ENCODE results near the gene WNT7A.

WNT7A gene

DNA sequence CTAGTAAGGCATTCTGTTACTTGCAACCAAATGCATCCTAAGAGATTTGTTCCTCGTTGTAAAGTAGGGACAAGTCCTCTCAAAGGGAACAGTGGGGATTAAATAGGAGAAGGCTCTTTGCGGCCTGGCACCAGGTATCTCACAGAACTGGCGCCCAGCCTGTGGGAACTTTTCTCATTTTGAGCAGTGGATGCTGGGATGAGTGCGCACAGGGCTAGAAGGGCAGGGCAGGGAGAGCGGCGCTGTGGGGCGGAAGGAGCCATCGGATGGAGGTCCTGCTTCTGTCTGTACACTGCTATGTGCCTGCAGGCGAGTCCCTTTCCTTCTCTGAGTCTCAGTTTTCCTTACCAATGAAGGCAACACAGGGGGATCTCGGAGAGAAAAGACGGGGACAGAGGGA, 50.6 kb downstream of the WNT7A start:
- H3K27me3 Mint-ChIP-seq = peaks cover 19 to 27% of the 10 kb centered on the region in 2 donors
- H3K27ac Mint-ChIP-seq = no peak overlapping the region
- no peak overlapping the region for H3K4me3 Mint-ChIP-seq
- ATAC-seq (replicated peaks) (no peak), DNase-seq (no peak)
- peaks cover 3 to 5% of the 10 kb centered on the region in 2 donors for H3K9me3 Mint-ChIP-seq
- no peaks in the 10 kb centered on the region for H3K4me1 Mint-ChIP-seq
- no peaks in the 10 kb centered on the region for H3K36me3 Mint-ChIP-seq

DNA sequence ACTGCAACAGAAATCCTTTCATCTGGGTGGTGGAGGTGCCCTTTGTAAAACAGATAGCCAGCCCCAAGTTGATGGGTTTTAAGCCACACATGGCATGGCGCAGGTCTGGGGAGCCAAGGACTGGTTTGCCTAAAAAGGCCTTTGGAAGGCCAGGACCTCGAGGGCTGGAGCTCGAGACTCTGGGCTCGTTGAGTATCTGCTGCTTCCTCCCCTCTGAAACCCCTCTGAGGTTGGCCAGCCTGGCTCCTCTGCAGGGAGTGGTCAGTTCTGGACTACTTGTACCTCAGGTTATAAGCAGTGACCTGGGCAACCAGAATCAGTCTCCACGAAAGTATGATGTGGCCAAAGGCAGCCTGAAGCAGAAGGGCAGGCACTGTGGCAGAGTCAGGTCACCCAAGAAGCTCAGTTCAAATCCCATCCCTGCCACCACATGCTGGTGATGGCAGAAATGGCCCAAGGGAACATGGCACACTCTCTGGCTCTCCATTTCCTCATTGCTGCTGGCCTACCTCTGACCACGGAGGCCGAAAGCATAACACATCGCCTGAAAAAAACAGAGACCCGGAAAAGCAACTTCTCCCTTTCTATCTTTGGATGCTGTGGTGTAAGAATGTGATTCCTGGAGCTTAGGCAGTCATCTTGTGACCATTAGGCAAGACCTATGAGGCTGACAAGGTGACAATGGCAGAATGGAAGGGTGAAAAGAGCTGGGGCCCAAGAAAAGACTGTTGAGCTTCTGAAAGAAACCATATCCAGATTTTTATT, 51.2 kb downstream of the WNT7A start:
- no peak overlapping the region for H3K27ac Mint-ChIP-seq
- DNase-seq (no peak), ATAC-seq (replicated peaks) (no peak)
- H3K27me3 Mint-ChIP-seq = peaks cover 16 to 24% of the 10 kb centered on the region in 2 donors
- H3K9me3 Mint-ChIP-seq = peaks cover 3 to 5% of the 10 kb centered on the region in 2 donors
- no peaks in the 10 kb centered on the region for H3K4me1 Mint-ChIP-seq
- H3K4me3 Mint-ChIP-seq = no peak overlapping the region
- no peaks in the 10 kb centered on the region for H3K36me3 Mint-ChIP-seq

DNA sequence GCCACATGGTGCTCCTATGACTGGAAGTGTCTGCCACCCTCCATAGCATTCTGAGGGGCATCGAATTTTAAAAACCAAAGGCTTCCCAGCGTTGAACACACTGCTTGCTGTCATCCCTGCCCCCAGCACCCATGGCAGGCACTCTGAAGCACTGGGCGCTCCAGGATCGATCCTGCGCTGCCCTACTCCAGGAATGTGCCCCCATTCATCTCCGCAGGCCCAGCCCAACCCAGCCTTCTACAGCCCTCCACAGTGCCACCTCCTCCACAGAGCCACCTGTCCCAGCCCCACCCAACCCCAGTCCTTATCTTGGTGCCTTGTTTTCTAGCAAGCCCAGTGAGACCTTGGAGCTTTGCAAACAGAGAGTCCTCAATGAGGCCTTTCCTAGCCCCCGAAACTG, 52.2 kb downstream of the WNT7A start:
- Mint-ChIP-seq H3K27ac (no peak overlapping the region), H3K27me3 (peaks cover 10 to 17% of the 10 kb centered on the region in 2 donors), H3K4me1 (no peaks in the 10 kb centered on the region), H3K4me3 (no peak overlapping the region), H3K9me3 (peaks cover 3 to 5% of the 10 kb centered on the region in 2 donors), H3K36me3 (no peaks in the 10 kb centered on the region)
- ATAC-seq (replicated peaks) (no peak), DNase-seq (no peak)

DNA sequence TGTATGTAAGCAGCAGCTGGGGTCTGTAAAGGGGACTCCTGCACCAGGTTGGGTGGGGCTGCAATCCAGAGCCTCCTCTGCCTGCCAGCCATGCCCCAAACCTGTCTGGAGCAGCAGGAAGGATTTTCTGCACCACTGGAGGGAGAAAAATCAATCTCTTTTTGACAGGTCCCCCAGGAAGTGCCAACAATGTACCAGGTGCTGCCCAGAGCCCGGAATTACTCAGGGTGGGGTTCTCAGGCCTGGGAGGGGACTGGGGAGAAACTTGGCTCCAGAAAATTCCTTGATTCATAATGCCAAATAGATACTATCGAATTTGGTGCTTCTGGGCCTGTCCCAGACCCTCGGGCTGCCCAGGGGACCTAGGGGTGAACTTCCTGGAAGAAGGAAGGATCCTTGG, 52.6 kb downstream of the WNT7A start:
- H3K4me3 Mint-ChIP-seq = no peak overlapping the region
- ATAC-seq (replicated peaks) (no peak), DNase-seq (no peak)
- no peaks in the 10 kb centered on the region for H3K36me3 Mint-ChIP-seq
- no peak overlapping the region for H3K27ac Mint-ChIP-seq
- H3K4me1 Mint-ChIP-seq = no peaks in the 10 kb centered on the region
- peaks cover 3 to 4% of the 10 kb centered on the region in 2 donors for H3K9me3 Mint-ChIP-seq
- peaks cover 11 to 16% of the 10 kb centered on the region in 2 donors for H3K27me3 Mint-ChIP-seq

DNA sequence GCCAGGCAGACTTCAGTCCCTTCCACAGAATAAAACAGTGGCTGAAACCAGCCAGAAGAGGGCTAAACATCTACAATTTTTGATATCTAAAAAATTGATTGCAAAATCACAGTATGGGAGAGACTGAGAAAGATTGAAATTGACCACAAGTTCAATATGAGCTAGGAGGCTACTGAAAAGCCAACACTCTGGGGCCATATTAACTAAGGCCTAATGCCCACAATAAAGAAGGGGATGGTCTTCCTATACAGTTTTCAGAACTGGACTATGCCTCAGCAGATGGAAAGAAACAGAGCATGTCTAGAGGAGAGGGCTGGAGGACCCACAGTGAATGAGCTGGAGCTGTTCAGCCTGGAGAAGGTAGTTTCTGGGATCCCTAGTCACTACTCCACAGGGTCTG, 53.2 kb downstream of the WNT7A start:
- H3K27me3 Mint-ChIP-seq = peaks cover 7 to 11% of the 10 kb centered on the region in 2 donors
- no peaks in the 10 kb centered on the region for H3K4me1 Mint-ChIP-seq
- H3K36me3 Mint-ChIP-seq = no peaks in the 10 kb centered on the region
- H3K4me3 Mint-ChIP-seq = no peak overlapping the region
- peaks cover 3 to 7% of the 10 kb centered on the region in 2 donors for H3K9me3 Mint-ChIP-seq
- ATAC-seq (replicated peaks) (no peak), DNase-seq (no peak)
- H3K27ac Mint-ChIP-seq = no peak overlapping the region

DNA sequence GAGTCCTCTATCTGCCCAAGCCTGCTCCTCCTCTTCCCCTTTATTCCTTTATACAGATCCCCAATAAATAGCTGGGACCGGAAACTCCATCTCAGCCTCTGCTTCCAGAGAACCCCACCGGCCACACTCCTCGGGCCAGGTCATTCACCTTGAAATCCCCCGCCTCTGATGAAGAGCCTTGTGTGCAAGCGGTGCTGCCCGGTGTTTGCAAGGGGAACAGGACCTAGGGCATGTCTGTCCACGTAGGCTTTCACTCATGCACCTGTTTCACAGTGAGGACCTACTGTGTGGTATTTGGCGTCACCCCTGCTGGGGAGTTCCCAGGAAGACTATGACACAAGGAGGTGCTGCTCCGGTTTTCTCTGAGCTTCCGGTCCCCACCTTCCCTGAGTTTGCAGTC, 54.0 kb downstream of the WNT7A start:
- H3K27ac Mint-ChIP-seq = no peak overlapping the region
- DNase-seq = no peak
- H3K9me3 Mint-ChIP-seq = peaks cover 3 to 7% of the 10 kb centered on the region in 2 donors
- no peaks in the 10 kb centered on the region for H3K4me1 Mint-ChIP-seq
- H3K4me3 Mint-ChIP-seq = no peak overlapping the region
- no peak for ATAC-seq (replicated peaks)
- H3K27me3 Mint-ChIP-seq = peaks cover 6 to 12% of the 10 kb centered on the region in 2 donors
- no peaks in the 10 kb centered on the region for H3K36me3 Mint-ChIP-seq

DNA sequence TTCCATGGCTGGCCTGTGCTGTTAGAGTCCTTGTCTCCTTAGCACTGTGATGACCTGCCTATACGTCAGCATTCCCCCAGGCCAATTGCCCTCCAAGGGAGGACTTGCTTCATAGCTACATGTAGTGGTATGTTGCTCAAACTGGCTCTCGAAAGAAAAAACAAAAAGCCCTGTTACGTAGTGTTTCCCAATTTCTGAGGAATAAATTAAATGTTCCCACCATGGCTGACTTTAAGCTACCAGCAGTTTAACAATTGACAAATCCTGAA, 54.6 kb downstream of the WNT7A start:
- peaks cover 3 to 7% of the 10 kb centered on the region in 2 donors for H3K9me3 Mint-ChIP-seq
- ATAC-seq (replicated peaks) (no peak), DNase-seq (no peak)
- H3K27ac Mint-ChIP-seq = no peak overlapping the region
- no peaks in the 10 kb centered on the region for H3K36me3 Mint-ChIP-seq
- H3K27me3 Mint-ChIP-seq = peaks cover 6 to 7% of the 10 kb centered on the region in 2 donors
- no peaks in the 10 kb centered on the region for H3K4me1 Mint-ChIP-seq
- no peak overlapping the region for H3K4me3 Mint-ChIP-seq

DNA sequence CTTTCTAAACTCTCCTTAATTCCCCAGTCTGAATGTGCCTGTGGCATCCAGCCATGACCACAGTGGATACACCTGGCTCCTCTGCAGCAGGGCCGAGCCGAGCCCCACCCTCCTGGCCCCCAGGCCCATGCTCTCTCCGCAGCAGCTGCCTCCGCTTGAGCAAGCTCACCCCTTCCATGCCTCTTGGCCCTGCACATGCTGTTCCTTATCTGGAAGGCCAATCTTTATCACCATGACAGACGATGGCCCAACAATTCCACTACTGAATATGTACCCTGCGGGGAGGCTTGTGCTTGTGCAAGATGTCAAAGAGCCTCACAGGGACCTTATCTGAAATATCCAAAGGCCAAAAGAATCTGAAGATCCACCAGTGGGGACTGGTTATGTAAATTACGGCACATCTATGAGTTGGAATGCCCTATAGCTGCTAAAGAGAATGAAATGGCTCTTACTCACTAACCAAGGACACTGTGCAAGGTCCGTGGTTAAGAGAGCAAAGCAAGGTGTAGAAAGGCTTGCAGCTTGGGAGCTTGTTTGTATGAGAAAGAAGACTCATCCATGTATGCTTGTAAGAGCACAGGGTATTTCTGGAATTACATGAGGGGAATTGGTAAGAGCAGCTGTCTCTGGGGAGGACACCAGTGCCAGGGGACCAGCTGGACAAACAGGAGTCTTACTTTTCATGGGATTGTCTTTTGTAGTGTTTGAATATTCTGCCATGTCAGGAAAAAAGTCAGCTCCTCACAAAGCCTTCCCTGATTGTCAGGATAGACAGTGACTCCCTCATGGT, 55.2 kb downstream of the WNT7A start:
- Mint-ChIP-seq H3K36me3 (no peaks in the 10 kb centered on the region), H3K4me1 (no peaks in the 10 kb centered on the region), H3K4me3 (no peak overlapping the region), H3K27me3 (peaks cover 6 to 7% of the 10 kb centered on the region in 2 donors), H3K9me3 (peaks cover 5 to 7% of the 10 kb centered on the region in 2 donors), H3K27ac (no peak overlapping the region)
- no peak for DNase-seq
- ATAC-seq (replicated peaks) = no peak

DNA sequence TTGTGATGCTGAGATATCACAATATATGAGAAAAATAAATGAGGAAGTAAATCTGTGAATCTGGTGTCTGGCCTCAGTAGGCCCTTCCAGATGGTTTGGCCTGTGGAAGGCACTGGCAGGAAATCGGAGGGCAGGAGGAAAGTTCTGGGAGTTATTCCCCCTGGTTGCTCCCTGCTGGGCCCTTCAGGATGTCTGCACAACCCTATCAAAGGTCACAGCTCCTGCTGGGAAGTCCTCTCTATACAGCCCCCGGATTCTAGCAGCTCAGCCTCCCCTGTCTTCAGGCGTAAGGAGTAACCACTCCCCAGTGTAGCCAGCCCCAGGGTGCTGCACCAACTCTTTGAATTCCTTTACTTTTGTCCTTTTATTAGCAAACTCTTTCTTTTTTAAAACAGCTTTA, 56.2 kb downstream of the WNT7A start:
- no peak for ATAC-seq (replicated peaks)
- no peaks in the 10 kb centered on the region for H3K4me1 Mint-ChIP-seq
- DNase-seq = no peak
- peaks cover 6 to 7% of the 10 kb centered on the region in 2 donors for H3K27me3 Mint-ChIP-seq
- no peak overlapping the region for H3K27ac Mint-ChIP-seq
- peaks cover 5 to 7% of the 10 kb centered on the region in 2 donors for H3K9me3 Mint-ChIP-seq
- H3K4me3 Mint-ChIP-seq = no peak overlapping the region
- H3K36me3 Mint-ChIP-seq = no peaks in the 10 kb centered on the region

DNA sequence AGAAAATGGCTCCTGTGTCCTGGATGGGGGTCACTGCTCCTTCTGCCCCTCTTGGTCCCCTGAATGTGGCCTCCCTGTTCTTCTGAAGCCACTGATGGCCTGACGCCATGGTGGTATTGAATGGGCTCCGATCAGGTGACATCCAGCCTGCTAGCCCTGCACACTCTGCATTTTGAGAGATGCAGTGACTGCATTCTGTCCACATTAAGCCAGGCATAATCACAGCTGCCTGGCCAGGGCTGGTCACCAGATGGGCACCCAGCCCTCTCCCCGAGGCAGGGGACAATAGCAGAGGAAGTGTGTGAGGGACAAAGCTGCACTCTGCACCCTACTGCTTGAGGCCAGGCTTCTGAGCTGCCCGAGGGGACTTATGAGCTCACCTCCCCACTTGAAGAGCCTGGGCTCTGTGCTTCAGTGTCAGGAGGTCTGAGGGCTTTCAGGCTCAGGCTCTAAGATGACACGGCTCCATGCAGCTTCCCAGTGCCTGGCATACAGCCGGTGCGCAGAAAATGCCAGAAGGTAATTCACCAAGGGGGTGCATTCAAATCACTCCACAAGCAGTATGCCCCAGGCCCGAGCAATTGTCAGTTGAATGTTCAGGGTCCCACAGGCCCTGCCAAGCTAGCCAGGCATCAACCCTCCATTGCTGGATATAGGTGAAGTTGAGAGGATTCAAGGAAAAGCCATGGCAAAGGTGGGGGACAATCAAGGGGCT, 56.8 kb downstream of the WNT7A start:
- H3K9me3 Mint-ChIP-seq = peaks cover 5 to 7% of the 10 kb centered on the region in 2 donors
- no peak overlapping the region for H3K27ac Mint-ChIP-seq
- peaks cover 6 to 7% of the 10 kb centered on the region in 2 donors for H3K27me3 Mint-ChIP-seq
- H3K4me1 Mint-ChIP-seq = no peaks in the 10 kb centered on the region
- DNase-seq (no peak), ATAC-seq (replicated peaks) (no peak)
- H3K36me3 Mint-ChIP-seq = no peaks in the 10 kb centered on the region
- H3K4me3 Mint-ChIP-seq = no peak overlapping the region

DNA sequence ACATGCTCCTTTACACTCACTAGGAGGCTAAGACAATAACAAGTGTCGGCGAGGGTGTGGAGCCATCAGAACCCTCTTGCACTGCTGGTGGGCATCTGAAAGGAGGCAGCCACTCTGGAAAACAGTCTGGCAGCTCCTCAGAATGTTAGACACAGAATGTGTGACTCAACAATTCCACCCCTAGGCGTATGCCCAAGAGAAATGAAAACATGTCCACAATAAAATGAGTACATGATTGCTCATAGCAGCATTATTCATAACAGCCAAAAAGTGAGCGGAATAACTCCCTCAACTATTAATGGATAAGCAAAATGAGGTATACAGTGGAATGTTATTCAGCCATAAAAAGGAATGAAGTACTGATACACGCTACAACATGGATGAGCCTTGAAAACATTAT, 57.8 kb downstream of the WNT7A start:
- DNase-seq = no peak
- H3K36me3 Mint-ChIP-seq = peaks cover 4 to 7% of the 10 kb centered on the region in 2 donors
- peaks cover 10 to 13% of the 10 kb centered on the region in 2 donors for H3K9me3 Mint-ChIP-seq
- no peak overlapping the region for H3K27ac Mint-ChIP-seq
- H3K4me3 Mint-ChIP-seq = no peak overlapping the region
- H3K27me3 Mint-ChIP-seq = peaks cover 6 to 7% of the 10 kb centered on the region in 2 donors
- no peaks in the 10 kb centered on the region for H3K4me1 Mint-ChIP-seq
- no peak for ATAC-seq (replicated peaks)

DNA sequence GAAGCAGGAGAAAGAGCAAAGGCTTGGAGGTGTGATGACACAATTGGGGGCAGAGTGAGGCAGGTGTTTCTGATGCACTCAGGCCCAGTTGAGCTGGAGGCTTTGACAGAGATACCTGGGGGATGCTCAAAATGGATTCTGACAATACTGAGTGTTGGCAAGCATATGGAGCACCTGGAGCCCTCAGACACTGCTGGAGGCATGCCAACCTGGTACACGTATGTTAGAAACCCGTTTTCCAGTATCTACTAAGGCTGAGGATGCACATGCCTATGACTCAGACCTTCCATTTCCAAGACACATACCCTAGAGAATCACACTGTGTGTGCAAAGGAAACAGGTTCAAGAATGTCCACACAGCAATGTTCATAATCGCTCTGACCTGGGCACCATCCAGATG, 58.7 kb downstream of the WNT7A start:
- Mint-ChIP-seq H3K27ac (no peak overlapping the region), H3K9me3 (peaks cover 15 to 21% of the 10 kb centered on the region in 2 donors), H3K4me1 (no peaks in the 10 kb centered on the region), H3K4me3 (no peak overlapping the region), H3K36me3 (peaks cover 7 to 15% of the 10 kb centered on the region in 2 donors), H3K27me3 (peaks cover 6 to 7% of the 10 kb centered on the region in 2 donors)
- no peak for ATAC-seq (replicated peaks)
- DNase-seq = no peak

DNA sequence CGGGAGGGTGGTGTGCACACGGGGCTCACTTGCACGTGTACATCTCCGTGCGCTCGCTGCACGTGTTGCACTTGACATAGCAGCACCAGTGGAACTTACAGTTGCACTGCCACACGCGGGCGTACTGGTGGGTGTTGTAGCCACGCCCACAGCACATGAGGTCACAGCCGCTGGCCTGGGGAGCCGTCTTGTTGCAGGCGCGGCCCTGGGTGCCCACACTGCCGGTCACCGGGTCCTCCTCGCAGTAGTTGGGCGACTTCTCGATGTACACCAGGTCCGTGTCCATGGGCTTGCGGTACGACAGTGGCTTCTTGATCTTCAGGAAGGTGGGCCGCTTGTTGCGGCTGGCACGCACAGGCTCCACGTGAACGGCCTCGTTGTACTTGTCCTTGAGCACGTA, 61.0 kb downstream of the WNT7A start:
- peaks cover 24 to 36% of the 10 kb centered on the region in 2 donors for H3K9me3 Mint-ChIP-seq
- no peak overlapping the region for H3K27ac Mint-ChIP-seq
- ATAC-seq (replicated peaks) = no peak
- peaks cover 10 to 23% of the 10 kb centered on the region in 2 donors for H3K36me3 Mint-ChIP-seq
- H3K4me3 Mint-ChIP-seq = no peak overlapping the region
- H3K4me1 Mint-ChIP-seq = no peaks in the 10 kb centered on the region
- peaks cover 6 to 7% of the 10 kb centered on the region in 2 donors for H3K27me3 Mint-ChIP-seq
- no peak for DNase-seq

DNA sequence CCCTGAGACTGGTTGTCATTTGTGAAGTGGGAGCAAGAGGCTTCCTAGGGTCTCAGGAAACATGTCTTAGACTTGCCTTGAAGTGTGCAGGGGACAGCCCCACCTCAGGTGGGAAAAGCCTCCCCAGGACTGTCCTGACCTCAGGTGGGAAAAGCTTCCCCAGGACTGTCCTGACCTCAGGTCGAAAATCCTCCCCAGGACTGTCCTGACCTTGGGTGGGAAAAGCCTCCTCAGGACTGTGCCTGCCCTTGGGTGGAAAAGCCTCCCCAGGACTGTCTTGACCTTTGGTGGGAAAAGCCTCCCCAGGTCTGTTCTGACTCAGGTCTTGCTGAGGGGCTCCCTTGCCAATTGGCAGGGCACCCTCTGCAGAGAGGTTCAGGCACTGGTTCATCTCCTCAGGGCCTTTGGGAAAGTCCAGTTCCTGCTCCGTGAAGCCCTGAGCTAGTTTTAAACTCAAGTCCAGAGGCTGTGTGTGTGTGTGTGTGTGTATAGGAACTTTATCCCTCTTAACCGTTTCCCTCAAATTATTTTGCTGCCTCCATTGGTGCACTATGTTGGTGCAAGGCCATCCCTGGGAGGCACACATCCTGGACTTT, 64.7 kb downstream of the WNT7A start:
- H3K4me3 Mint-ChIP-seq = no peak overlapping the region
- H3K27ac Mint-ChIP-seq = no peak overlapping the region
- no peaks in the 10 kb centered on the region for H3K27me3 Mint-ChIP-seq
- no peak for ATAC-seq (replicated peaks)
- no peaks in the 10 kb centered on the region for H3K4me1 Mint-ChIP-seq
- H3K36me3 Mint-ChIP-seq = peaks cover 12 to 24% of the 10 kb centered on the region in 2 donors
- peaks cover 28 to 31% of the 10 kb centered on the region in 2 donors for H3K9me3 Mint-ChIP-seq
- no peak for DNase-seq
